AG10803 (cell line): ENCODE measurements around the gene CCHCR1.

Experiments
- DNase-seq: peaks from one replicate; pipeline ENCODE4 v3.0.0; 2010; ENCODE audit warnings: low read depth
- H3K4me3 ChIP-seq: 2 replicates; pipeline ENCODE4 v1.5.1; 2011; ENCODE audit warnings: mild to moderate bottlenecking, low read length, control low read depth
- CTCF ChIP-seq: conservative IDR thresholded peaks from 2 replicates; pipeline ENCODE4 v1.5.1; 2011; ENCODE audit warnings: mild to moderate bottlenecking, low read length, control low read depth, inconsistent platforms

Gene CCHCR1

GRCh38 chr6:31132806-31133205 is 24.8 kb downstream of the CCHCR1 start:
- H3K4me3 ChIP-seq: no peak overlapping the region
- DNase-seq: no peak
- TF ChIP-seq CTCF: no peak

DNA sequence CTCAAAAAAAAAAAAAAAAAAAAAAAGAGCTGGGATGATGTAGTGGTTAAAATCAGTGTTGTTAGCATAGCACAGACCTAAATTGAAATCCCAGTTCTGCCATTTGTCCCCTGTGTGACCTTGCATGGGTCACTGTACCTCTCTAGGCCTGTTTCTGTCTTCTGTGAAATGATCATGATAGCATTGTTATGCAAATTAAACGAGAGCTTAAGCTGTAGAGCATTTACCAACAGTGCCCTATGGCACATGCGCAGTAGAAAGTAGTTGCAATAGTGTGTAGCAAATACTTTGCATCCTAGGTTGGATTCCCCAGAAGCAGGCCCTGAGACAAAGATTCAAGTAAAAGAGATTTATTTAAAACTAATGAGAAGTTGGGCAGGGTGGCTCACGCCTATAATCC is 26.0 kb downstream of the CCHCR1 start:
- no peak for DNase-seq
- H3K4me3 ChIP-seq: no peak overlapping the region
- TF ChIP-seq CTCF: no peak

DNA sequence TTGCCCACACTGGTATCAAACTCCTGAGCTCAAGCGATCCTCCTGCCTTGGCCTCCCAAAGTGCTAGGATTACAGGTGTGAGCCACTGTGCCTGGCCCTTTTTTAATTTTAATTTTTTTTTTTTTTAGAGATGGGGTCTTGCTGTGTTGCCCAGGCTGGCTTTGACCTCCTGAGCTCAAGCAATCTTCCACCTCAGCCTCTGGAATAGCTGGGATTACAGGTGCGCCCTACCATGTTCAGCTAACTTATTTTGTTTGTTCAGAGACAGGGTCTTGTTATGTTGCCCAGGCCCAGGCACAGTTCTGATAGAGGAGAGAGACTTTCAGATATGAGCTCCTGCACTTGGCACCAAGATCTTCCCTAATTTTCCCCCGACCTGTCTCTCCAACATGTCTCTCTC is 26.9 kb downstream of the CCHCR1 start:
- DNase-seq: no peak
- TF ChIP-seq CTCF: no peak
- no peak overlapping the region for H3K4me3 ChIP-seq

DNA sequence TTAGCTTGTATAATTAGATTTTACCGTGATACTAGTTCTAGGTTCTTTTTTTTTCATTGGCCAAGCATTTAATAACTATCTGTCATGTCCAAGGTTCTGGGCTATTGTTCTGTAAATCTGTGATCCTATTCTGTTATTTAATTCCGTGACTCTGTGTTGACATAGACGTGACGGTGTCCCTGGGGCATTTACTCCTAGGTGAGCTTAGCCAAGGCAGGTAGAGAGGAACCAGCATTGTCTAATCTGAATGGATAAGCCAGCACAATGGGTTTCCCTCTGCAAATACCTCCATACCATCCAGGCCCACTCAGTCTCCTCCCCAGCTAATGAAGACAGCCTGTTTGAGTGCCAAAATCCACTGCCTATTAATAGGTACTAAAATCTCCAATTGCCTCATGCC is 28.5 kb downstream of the CCHCR1 start:
- no peak for TF ChIP-seq CTCF
- DNase-seq: no peak
- H3K4me3 ChIP-seq: no peak overlapping the region

DNA sequence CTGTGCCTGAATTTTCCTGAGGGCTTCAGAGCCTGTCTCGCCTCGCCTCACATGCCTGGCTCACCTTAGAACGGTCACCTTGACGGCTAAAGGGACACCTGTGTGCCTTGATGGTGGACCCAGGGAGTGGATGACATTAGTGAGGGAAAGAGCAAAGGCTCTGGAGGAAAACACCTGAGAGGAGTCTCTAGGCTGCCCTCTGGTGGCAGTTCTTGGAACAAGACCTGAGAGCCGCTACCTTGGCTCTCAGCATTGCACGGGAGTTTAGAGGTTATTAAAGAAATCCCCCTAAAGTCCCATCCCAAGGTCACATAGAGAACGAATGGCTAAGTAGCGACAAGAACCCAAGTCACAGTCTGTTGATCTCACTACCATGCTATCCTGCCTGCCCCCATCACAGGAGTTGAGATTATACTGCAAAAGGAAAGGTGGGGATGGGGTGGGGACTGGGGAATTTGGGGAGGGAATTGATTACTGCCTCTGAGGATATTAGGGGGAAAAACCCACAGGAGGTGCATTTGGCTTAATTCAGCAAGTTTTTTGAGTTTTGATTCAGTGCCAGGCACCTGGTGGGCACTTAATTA is 29.4 kb downstream of the CCHCR1 start:
- peak; percentile 94 for TF ChIP-seq CTCF
- DNase-seq: peak; percentile 21
- no peak overlapping the region for H3K4me3 ChIP-seq

DNA sequence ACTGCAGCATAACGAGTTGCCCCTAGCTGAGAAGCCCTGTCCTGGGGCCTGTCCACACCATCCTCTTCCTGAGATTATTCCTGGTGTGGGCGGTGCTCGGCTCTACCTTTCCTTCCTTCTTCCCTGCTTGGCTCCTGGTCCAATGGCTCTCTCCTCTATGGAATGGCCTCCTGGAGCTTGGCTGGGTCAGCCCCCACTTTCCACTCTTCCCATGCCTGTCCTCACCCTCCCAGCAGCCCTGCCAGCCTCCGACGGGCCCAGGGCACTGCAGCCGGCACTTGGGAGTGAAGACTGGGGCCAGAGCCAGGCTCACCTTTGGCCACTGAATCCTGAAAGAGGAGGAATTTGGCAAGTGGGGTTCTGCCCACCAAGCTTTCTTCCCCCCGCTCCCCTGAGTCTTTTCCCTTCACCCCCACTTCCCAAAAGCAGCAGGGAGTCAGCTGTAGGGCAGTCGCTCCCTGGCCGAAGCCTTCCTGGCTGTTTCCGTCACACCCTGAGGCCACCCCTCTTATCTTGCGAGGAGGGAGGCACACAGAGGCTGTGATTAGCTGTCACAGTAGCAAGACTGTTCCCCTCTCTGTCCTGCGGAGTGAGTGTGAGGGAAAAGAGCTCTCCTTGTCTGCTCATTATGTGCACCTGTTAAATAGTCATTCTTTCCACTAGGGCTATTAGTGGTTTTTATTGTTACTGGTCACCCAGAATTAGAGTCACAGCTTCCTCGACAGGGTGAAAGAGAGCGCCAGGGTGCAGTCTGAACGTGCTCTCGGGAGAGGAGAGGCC is 31.0 kb downstream of the CCHCR1 start:
- TF ChIP-seq CTCF: no peak
- no peak for DNase-seq
- no peak overlapping the region for H3K4me3 ChIP-seq
